ENCODE data around the gene LSM4.

- TF ChIP-seq CTCF (IDR thresholded peaks at IDR 0.05) (no peak), POLR2A (IDR thresholded peaks at IDR 0.05) (no peak)
Measured at GRCh38 chr19:18262144-18262543, 60.7 kb downstream of the LSM4 start.

All from right lobe of liver (tissue), 4 donors.